Fibroblast of skin of scalp (primary cell): Measurements from ENCODE around the gene HDDC3.

Source experiments
- DNase-seq: peaks from one replicate; pipeline ENCODE4 v3.0.0-alpha.2; 2013

The HDDC3 gene

DNA sequence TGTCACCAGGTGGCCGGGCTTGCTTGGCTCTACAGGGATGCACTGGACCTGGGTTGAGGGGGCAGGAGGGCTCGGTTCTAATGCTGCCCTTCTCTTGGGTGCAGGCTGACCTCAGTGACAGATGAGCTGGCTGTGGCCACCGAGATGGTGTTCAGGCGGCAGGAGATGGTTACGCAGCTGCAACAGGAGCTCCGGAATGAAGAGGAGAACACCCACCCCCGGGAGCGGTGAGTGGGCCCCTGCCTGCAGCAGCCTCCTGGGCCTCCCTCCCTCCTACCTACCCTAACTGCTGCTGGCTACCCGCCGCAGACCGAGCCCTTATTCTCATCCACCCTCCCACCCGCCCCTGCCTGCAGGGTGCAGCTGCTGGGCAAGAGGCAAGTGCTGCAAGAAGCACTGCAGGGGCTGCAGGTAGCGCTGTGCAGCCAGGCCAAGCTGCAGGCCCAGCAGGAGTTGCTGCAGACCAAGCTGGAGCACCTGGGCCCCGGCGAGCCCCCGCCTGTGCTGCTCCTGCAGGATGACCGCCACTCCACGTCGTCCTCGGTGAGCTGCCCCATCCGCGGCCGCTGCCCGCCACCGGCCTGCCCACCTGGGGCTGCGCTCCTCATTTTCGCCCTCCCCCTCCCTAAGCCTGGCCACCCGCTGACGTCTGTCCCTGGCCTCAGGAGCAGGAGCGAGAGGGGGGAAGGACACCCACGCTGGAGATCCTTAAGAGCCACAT is 42.5 kb downstream of the HDDC3 start:
- DNase-seq, result no peak

DNA sequence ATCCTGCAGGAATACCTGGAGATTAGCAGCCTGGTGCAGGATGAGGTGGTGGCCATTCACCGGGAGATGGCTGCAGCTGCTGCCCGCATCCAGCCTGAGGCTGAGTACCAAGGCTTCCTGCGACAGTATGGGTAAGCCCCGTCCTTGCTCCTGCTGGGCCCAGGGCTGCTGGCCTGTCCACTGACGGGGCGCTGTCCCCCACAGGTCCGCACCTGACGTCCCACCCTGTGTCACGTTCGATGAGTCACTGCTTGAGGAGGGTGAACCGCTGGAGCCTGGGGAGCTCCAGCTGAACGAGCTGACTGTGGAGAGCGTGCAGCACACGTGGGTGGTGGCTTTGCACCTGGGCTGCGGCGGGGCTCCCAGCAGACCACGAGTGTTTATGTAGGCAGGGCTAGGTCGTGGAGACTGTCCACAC is 43.0 kb downstream of the HDDC3 start:
- DNase-seq, result no peak

DNA sequence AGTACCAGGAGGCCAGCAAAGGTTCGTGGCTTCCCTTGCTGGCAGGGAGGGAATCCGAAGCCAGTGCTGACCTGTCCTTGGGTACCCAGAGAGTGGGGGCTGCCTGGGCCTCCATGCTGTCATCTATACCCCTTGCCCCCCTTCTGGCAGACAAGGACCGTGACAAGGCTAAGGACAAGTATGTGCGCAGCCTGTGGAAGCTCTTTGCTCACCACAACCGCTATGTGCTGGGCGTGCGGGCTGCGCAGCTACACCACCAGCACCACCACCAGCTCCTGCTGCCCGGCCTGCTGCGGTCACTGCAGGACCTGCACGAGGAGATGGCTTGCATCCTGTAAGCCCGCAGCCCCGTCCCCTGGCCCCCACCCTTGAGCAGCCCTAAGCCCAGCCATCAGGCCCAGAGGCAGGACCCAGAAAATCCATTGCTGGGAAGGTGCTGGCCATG is 45.3 kb downstream of the HDDC3 start:
- no peak for DNase-seq

- no peak for DNase-seq
These were observed 46.1 kb downstream of the HDDC3 start for GRCh38 chr15:90886291-90886614.

GRCh38 chr15:90885432-90886290 is 46.7 kb downstream of the HDDC3 start:
- DNase-seq, result peak; percentile 69

GRCh38 chr15:90884719-90885431 is 47.5 kb downstream of the HDDC3 start:
- no peak for DNase-seq

- peak; percentile 65 for DNase-seq
These were observed 48.2 kb downstream of the HDDC3 start, which contains the start of gene FES for GRCh38 chr15:90883976-90884718. Gene FES (plus strand): TSS chr15:90884504. CDS start chr15:90885046, 542 bp downstream.

- no peak for DNase-seq
These were observed 48.8 kb downstream of the HDDC3 start for GRCh38 chr15:90883526-90883975.

- DNase-seq, result no peak
These were observed 49.4 kb downstream of the HDDC3 start for GRCh38 chr15:90882781-90883525.

DNA sequence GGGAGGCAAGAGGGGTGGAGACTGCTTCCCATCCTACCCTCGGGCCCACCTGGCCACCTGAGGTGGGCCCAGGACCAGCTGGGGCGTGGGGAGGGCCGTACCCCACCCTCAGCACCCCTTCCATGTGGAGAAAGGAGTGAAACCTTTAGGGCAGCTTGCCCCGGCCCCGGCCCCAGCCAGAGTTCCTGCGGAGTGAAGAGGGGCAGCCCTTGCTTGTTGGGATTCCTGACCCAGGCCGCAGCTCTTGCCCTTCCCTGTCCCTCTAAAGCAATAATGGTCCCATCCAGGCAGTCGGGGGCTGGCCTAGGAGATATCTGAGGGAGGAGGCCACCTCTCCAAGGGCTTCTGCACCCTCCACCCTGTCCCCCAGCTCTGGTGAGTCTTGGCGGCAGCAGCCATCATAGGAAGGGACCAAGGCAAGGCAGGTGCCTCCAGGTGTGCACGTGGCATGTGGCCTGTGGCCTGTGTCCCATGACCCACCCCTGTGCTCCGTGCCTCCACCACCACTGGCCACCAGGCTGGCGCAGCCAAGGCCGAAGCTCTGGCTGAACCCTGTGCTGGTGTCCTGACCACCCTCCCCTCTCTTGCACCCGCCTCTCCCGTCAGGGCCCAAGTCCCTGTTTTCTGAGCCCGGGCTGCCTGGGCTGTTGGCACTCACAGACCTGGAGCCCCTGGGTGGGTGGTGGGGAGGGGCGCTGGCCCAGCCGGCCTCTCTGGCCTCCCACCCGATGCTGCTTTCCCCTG is 50.2 kb downstream of the HDDC3 start:
- no peak for DNase-seq

DNA sequence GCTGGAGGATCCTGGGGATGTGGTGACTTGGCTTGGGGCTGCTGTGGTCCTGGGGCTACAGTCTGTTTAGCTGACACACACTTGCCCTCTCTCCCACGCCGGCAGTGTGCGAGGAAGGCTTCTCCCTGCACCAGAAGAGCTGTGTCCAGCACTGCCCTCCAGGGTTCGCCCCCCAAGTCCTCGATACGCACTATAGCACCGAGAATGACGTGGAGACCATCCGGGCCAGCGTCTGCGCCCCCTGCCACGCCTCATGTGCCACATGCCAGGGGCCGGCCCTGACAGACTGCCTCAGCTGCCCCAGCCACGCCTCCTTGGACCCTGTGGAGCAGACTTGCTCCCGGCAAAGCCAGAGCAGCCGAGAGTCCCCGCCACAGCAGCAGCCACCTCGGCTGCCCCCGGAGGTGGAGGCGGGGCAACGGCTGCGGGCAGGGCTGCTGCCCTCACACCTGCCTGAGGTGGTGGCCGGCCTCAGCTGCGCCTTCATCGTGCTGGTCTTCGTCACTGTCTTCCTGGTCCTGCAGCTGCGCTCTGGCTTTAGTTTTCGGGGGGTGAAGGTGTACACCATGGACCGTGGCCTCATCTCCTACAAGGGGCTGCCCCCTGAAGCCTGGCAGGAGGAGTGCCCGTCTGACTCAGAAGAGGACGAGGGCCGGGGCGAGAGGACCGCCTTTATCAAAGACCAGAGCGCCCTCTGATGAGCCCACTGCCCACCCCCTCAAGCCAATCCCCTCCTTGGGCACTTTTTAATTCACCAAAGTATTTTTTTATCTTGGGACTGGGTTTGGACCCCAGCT is 51.0 kb downstream of the HDDC3 start:
- DNase-seq, result no peak

GRCh38 chr15:90880381-90881145 is 51.8 kb downstream of the HDDC3 start:
- no peak for DNase-seq
